ENCODE results near the gene PARN. TPM values are rescaled to one million over a fixed set of nuclear protein-coding genes. Genes with fewer than 3 reads are reported as not detected.

Gene PARN
- total RNA-seq, 2 experiments from 2014 or later = 43.0 to 45.6 TPM

DNA sequence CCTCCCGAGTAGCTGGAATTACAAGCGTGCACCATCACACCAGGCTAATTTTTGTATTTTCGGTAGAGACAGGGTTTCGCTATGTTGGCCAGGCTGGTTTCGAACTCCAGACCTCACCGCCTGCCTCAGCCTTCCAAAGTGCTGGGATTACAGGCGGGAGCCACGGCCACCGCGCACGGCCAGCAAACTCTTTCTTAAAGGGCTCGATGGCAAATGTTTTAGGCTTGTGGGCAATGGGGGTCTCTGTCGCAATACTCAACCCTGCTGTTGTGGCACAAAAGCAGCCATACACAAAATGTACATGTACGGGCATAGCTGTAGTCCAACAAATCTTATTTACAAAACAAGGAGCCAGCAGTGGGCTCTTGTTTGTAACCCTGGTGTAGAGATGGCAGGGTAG lies 18.4 kb downstream of the PARN start:
- Mint-ChIP-seq H3K27me3 (no peaks in the 10 kb centered on the region), H3K4me1 (ENCODE audit: low read depth) (peaks cover 2% of the 10 kb centered on the region), H3K4me3 (no peak overlapping the region), H3K27ac (no peak overlapping the region), H3K36me3 (ENCODE audit: low read depth) (peaks cover 43% of the 10 kb centered on the region), H3K9me3 (no peaks in the 10 kb centered on the region)
- ATAC-seq (no peak), DNase-seq (no peak)
- CTCF ChIA-PET = interaction anchor here (1.0 kb wide), 1 partner anchor 9 kb away, joined by 3 read pairs; no protein-coding TSS in a partner anchor
- TF ChIP-seq, protein P1, sequence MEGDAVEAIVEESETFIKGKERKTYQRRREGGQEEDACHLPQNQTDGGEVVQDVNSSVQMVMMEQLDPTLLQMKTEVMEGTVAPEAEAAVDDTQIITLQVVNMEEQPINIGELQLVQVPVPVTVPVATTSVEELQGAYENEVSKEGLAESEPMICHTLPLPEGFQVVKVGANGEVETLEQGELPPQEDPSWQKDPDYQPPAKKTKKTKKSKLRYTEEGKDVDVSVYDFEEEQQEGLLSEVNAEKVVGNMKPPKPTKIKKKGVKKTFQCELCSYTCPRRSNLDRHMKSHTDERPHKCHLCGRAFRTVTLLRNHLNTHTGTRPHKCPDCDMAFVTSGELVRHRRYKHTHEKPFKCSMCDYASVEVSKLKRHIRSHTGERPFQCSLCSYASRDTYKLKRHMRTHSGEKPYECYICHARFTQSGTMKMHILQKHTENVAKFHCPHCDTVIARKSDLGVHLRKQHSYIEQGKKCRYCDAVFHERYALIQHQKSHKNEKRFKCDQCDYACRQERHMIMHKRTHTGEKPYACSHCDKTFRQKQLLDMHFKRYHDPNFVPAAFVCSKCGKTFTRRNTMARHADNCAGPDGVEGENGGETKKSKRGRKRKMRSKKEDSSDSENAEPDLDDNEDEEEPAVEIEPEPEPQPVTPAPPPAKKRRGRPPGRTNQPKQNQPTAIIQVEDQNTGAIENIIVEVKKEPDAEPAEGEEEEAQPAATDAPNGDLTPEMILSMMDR (IDR thresholded peaks at IDR 0.05) = no peak
- POLR2A ChIA-PET = interaction anchor here (3.0 kb wide), 1 partner anchor 18 kb away, joined by 13 read pairs; the partner anchor contains the start of gene PARN
- intact Hi-C loops (cut with micrococcal nuclease) = no loop called here

DNA sequence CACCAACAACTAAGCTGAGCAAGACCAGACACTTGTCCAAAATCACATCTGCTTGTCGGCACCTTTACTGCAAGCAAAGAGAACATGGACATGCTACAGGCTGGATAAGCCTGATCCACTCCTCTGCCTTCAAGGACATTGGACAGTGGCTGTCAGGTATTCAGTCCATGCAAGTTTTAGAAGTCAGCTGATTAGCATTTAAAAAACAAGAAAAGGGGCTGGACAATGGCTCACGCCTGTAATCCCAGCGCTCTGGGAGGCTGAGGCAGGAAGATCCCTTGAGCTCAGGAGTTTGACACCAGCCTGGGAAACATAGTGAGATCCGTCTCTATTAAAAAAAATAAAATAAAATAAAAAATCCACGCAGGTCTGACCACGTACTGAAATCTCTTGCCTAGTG lies 20.3 kb downstream of the PARN start:
- Mint-ChIP-seq H3K4me1 (ENCODE audit: low read depth) (no peaks in the 10 kb centered on the region), H3K27me3 (no peaks in the 10 kb centered on the region), H3K27ac (no peak overlapping the region), H3K4me3 (no peak overlapping the region), H3K9me3 (no peaks in the 10 kb centered on the region), H3K36me3 (ENCODE audit: low read depth) (peaks cover 31% of the 10 kb centered on the region)
- ChIA-PET POLR2A (no interaction called here), CTCF (no interaction called here)
- TF ChIP-seq, protein P1 (IDR thresholded peaks at IDR 0.05) = no peak
- intact Hi-C loops (cut with micrococcal nuclease) = no loop called here
- DNase-seq (no peak), ATAC-seq (no peak)

DNA sequence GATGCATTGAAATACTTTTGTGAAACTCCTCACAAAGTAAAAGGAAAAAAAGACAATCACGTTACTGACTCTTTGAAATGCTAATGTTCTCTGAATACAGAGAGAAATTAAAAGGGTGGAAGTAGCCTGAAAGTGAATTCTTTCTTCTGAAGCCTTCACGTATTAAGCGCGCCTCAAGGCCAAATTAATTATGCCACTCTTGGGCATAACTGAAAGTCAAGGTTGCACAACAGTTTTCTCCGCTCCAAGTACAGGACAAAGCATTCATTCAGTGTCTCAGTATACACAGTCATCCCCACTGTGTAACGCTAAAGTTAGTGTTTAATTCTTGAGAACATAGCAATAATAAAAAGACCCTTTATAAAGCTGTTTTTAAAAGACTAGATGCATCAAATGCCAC lies 21.5 kb downstream of the PARN start:
- Mint-ChIP-seq H3K4me3 (no peak overlapping the region), H3K9me3 (no peaks in the 10 kb centered on the region), H3K27me3 (no peaks in the 10 kb centered on the region), H3K4me1 (ENCODE audit: low read depth) (no peaks in the 10 kb centered on the region), H3K27ac (no peak overlapping the region), H3K36me3 (ENCODE audit: low read depth) (peaks cover 29% of the 10 kb centered on the region)
- TF ChIP-seq, protein P1 (IDR thresholded peaks at IDR 0.05) = no peak
- ATAC-seq (no peak), DNase-seq (no peak)
- intact Hi-C loops (cut with micrococcal nuclease) = no loop called here
- POLR2A ChIA-PET = interaction anchor here (1.0 kb wide), 1 partner anchor 24 kb away, joined by 3 read pairs; the partner anchor contains the start of gene BFAR
- CTCF ChIA-PET = interaction anchor here (1.5 kb wide), 1 partner anchor 29 kb away, joined by 7 read pairs; no protein-coding TSS in a partner anchor

GRCh38 chr16:14608111-14608566 lies 21.9 kb downstream of the PARN start:
- TF ChIP-seq, protein P1 (IDR thresholded peaks at IDR 0.05) = no peak
- CTCF ChIA-PET = interaction anchor here (1.5 kb wide), 1 partner anchor 29 kb away, joined by 7 read pairs; no protein-coding TSS in a partner anchor
- intact Hi-C loops (cut with micrococcal nuclease) = no loop called here
- POLR2A ChIA-PET = interaction anchor here (1.0 kb wide), 1 partner anchor 24 kb away, joined by 3 read pairs; the partner anchor contains the start of gene BFAR
- ATAC-seq (no peak), DNase-seq (no peak)
- Mint-ChIP-seq H3K4me3 (no peak overlapping the region), H3K27ac (no peak overlapping the region), H3K36me3 (ENCODE audit: low read depth) (peaks cover 33% of the 10 kb centered on the region), H3K4me1 (ENCODE audit: low read depth) (no peaks in the 10 kb centered on the region), H3K9me3 (no peaks in the 10 kb centered on the region), H3K27me3 (no peaks in the 10 kb centered on the region)

DNA sequence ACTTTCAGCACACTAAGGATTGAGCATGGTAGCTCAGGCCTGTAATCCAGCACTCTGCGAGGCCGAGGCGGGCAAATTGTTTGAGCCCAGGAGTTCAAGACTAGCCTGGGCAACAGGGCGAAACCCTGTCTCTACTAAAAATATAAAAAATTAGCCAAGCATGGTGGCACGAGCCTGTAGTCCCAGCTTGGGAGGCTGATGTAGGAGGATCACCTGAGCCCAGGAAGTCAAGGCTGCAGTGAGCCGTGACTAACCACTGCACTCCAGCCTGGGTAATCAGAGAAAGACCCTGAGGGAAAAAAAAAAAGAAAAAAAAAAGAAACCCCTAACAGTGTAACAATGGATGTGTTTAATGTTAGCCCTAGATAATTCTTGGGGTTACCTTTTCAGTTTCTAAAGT lies 24.0 kb downstream of the PARN start:
- POLR2A ChIA-PET = no interaction called here
- H3K27ac Mint-ChIP-seq = no peak overlapping the region
- ATAC-seq (no peak), DNase-seq (no peak)
- H3K4me1 Mint-ChIP-seq (ENCODE audit: low read depth) = no peaks in the 10 kb centered on the region
- no peak overlapping the region for H3K4me3 Mint-ChIP-seq
- no peaks in the 10 kb centered on the region for H3K27me3 Mint-ChIP-seq
- TF ChIP-seq, protein P1 (IDR thresholded peaks at IDR 0.05) = no peak
- CTCF ChIA-PET = no interaction called here
- no peaks in the 10 kb centered on the region for H3K9me3 Mint-ChIP-seq
- intact Hi-C loops (cut with micrococcal nuclease) = no loop called here
- peaks cover 35% of the 10 kb centered on the region for H3K36me3 Mint-ChIP-seq (ENCODE audit: low read depth)
